GM12872 (cell line): ENCODE measurements around the gene ADCYAP1R1.

Experiments
- TF ChIP-seq, protein P1 (sequence below): IDR thresholded peaks from 3 replicates; pipeline ENCODE4 v1.5.1; 2011; ENCODE audit warnings: low read depth, mild to moderate bottlenecking, low read length, moderate library complexity; ENCODE audit not compliant: insufficient read depth

The ADCYAP1R1 gene

DNA sequence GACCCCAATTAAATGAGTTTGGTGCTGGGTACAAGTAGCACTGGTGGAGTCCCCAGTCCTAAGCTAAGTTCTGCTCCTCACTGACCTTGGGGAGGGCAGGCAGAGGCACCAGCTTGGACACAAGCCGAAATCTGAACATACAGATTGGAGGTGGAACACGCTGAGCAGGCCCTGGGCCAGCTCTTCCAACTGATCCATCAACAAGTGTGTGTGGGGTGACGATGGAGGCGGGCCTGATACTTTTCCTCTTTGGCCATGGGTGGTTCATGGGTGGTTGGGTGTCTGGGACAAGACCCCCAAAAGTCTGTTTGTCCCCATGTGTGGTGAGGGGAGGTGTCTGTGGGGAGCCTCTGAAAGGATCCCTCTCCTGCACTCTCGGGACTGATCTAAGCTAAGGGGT, 1.9 kb downstream of the ADCYAP1R1 start:
- TF ChIP-seq, protein P1, sequence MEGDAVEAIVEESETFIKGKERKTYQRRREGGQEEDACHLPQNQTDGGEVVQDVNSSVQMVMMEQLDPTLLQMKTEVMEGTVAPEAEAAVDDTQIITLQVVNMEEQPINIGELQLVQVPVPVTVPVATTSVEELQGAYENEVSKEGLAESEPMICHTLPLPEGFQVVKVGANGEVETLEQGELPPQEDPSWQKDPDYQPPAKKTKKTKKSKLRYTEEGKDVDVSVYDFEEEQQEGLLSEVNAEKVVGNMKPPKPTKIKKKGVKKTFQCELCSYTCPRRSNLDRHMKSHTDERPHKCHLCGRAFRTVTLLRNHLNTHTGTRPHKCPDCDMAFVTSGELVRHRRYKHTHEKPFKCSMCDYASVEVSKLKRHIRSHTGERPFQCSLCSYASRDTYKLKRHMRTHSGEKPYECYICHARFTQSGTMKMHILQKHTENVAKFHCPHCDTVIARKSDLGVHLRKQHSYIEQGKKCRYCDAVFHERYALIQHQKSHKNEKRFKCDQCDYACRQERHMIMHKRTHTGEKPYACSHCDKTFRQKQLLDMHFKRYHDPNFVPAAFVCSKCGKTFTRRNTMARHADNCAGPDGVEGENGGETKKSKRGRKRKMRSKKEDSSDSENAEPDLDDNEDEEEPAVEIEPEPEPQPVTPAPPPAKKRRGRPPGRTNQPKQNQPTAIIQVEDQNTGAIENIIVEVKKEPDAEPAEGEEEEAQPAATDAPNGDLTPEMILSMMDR, result no peak

DNA sequence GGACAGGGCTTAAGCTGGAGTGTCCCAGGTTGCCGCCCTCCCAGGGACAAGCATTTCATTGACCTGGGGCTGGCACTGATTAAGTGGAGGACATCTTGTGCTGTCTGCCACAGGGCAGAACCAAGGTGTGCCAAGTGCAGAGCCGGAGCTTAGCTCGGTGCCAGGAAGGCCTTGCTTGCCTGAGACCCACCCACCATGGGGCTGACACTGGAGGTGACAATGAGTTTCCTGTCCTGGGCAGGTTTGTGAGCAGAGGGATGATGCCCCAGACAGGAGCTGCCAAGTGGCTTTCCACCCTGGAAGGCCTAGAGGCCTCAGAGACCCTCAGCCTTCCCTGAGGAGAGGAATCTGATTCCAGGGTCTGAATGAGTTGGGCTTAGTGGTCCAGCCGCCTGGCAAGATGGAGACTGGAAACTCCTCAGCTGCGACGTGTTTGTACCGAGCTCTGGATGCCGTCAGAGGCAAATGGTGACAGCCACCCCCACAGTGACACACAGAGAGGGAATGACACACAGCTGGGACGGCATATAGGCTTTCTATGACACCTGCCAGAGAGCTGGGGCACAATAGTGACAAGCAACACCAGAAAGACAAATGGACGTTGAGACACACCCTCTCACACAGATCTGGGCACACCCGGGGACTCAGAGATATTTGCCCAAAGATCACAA, 2.6 kb downstream of the ADCYAP1R1 start:
- TF ChIP-seq, protein P1, result no peak

DNA sequence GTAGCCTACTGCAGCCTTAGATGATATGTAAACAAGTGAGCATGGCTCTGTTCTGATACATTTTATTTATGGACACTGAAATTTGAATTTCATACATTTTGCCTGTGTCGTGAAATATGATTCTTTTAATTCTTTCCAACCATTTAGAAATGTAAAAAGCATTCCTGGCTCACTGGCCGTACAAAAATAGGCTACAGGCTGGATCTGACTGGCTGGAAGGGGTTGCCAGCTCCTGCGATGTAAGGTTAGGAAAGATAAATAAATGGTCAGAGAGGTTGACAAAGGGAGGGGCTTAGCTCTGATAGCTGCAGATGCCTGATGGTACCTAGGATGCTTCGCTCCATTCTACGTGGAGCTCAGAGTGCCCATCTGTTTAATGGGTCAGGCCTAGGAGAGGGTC, 3.4 kb downstream of the ADCYAP1R1 start:
- TF ChIP-seq, protein P1, result no peak

DNA sequence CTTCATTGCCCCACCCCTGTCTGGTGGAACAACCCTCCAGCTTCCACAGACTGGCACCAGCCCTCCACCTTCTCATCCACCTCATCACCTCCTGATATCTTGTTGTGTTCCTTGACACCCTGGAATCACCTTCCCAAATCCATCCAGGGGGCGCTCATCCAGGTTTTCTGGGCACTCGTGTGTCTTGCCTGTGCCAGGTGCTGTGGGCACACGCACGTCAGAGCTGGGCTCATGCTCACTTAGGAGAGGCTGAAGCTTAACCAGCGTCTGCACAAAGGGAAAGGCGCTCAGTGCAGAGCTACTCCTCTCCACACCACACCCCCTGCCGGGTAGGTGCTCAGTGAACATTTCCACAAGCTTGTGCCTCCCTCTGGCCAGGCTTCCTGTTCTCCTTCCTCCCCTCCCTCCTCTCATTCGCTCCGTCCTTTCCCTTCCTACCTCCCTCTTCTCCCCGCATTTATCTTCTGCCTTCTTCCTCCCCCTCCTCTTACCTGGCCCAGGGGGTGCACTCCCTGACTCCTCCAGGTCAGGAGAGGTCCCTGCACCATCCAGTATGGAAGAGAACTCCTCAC, 4.8 kb downstream of the ADCYAP1R1 start:
- TF ChIP-seq, protein P1, result no peak

DNA sequence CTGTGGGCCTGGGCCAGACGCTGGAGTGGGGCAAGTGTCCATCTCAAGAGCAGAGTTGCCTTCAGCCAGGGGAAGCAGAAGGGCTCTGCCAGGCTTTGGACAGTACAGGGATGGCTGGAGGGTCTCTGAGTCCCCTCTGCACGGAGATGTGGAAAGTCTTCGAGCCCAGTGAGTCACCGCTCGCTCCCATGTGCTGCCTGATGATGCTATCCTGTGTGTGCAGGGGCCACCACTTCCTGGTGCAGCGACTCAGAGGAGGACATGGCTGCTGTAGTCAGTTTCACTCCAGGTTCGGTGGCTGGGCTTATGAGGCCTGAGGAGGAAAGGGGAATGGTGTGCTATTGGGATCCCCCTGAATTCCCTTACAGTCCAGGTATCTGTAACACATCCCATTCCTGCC, 6.0 kb downstream of the ADCYAP1R1 start:
- TF ChIP-seq, protein P1, result no peak

DNA sequence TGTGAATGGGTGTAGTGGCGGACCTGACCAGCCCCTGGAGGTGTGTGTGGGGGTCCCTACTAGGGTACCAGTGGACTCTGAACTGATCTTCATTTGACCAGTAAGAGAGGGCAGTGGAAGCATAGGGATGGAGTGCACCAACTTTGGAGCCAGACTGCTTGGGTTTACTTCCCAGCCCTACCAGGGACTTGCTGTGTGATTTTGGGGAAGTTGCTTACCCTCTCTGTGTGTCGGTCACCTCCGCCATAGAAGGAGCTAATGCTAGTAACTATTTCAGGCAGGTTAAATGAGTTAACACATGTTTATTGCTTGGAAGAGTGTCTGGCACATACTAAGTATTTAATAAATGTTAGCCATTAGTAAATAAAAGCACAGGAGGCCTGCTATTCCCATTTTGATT, 6.6 kb downstream of the ADCYAP1R1 start:
- TF ChIP-seq, protein P1, result no peak

DNA sequence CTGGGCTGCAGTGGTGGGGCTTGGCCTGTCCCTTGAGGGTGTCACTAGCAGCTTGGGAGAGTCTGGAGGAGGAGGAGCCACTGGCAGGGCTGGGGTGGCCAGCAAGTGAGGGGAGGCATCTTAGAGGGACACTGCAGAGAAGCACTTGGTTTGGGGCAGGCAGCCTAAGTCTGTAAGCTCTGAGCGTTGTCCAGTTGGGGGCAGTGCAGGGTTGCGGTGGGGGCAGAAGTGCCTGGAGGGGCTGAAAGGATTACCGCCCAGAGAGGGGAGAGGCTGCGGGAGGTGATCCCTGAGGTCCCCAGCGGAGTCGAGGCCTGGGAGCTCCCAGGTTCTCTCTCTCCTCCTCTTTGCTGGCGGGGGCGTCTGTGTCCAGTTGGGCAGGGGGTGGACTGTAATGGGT, 7.4 kb downstream of the ADCYAP1R1 start:
- TF ChIP-seq, protein P1, result 0 out of 3 replicates have a peak, but pooled peaks have one; percentile 9
